A549 treated with RU486 at 1 μM for 4 hours (cell line): Measurements from ENCODE around the gene CITED4. TPM values are rescaled to one million over a fixed set of nuclear protein-coding genes. Genes with fewer than 3 reads are reported as not detected.

Source experiments
- total RNA-seq: library from RNA; stranded (reverse); fragments of 200-300 nt; extraction: Qiagen RNA extraction; gene quantifications from 5 replicates; pipeline ENCODE4 v1.2.3, GENCODE V29; 2022; ENCODE audit warnings: low read depth

Gene CITED4
- 41.2 to 95.9 TPM (median 82.3 TPM) in 5 replicates for total RNA-seq

DNA sequence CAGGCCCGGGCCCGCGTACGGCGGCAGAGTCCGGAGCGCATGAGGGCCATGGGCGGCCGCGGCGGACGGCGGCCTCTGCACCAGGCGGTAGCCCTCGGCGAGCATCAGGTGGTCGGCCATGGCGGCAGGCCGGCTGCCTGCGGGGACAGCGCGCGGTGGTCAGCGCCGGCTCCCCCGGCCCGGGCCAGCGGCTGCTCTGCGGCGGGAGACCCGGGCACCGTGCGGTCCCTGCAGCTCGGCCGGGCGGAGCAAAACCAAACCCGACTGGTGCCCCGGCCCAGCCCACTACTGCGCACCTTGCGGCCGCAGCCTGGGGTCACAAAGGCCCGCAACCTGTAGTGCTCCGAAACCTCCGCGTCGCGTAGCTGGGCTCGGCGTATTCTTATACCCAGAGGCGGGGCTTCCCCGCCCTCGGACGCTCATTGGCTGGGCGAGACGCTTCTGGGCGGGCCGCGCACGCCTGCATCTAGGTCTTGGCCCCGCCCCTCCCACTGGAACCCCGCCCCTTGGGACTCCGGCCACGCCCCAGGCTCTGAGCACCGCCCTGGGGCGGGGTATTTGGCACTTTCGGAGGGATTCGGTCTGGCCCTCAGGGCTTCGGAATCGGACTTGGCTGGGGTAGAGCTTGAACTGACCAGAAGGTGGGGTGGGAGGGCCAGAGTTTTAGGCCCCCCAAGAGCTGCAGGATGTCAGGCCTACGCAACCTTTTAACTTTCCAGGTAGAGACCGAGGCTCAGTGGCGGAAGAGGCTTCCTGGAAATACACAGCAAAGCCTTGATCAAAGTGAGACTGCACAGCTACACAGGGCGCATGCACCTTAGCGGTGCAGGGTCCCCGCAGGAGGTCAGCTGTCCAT is at the start of gene CITED4:
Gene CITED4, minus strand, starts transcription at position 356 of the 856 bp plus-strand sequence. Its CDS starts 236 bp downstream, at position 120.

Other genes with a start within 250 kb of the CITED4 start
- gene RIMS3, start 196.7 kb downstream of the CITED4 start, total RNA-seq = 0.46 to 1.1 TPM (median 0.91 TPM) in 5 replicates
- gene NFYC, start 170.7 kb downstream of the CITED4 start, total RNA-seq = 35.0 to 44.2 TPM (median 39.1 TPM) in 5 replicates
- 0.14 to 0.35 TPM (median 0.28 TPM) in 5 replicates for gene KCNQ4, start 78.6 kb downstream of the CITED4 start, total RNA-seq
- 86.7 to 110 TPM (median 88.8 TPM) in 5 replicates for gene CTPS1, start 117.3 kb upstream of the CITED4 start, total RNA-seq
- 0.02 TPM in 1 of 5 replicates, not detected in the others for gene SLFNL1, start 159.4 kb upstream of the CITED4 start, total RNA-seq